NCI-H128 (cell line): Measurements from ENCODE around the gene CA10.

Source experiments
- DNase-seq: peaks from one replicate; lab custom pipeline; 2025; ENCODE audit not compliant: unreplicated experiment; lab: John Stamatoyannopoulos, UW

CA10 gene

DNA sequence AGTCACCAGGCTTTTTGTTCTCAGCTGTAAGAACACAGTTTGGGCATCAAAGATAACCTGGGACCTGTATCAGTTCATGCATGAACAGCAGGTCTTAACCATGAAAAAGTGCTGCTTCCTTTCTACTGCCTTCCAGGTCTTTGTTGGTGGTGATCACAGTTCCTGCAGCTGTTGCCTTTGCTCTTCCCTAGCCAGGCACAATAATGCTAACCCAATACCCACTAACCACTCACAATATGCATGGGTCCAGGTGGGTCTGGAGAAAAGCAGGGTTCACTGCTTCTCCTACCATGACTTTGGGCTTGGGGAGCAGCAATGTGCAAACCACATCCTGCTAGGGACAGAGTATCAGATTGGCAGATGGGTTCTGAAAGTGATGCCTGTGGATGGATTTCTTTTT, 501.3 kb downstream of the CA10 start:
- no peak for DNase-seq

- no peak for DNase-seq
These were observed 504.6 kb downstream of the CA10 start for GRCh38 chr17:51653878-51654277.

DNA sequence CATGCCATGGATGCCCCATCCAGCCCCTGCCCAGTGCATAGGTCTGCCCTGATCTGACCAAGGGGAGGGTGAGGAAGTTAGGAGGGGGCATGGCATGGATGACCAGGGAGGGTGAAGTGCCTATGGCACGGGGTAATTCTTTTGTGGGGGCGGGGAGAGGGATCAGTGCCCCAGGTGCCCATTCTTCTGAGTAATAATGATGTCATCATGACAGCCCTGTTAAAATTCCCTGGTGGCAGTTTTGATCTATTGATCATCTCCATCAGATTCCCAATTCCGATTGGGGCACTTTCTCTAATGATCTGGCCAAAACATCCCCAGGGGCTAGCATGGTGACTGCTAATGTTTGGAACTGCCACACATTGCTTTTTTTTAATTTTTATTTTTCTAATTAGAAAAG, 506.0 kb downstream of the CA10 start:
- DNase-seq, result no peak

- no peak for DNase-seq
These were observed 506.8 kb downstream of the CA10 start for GRCh38 chr17:51651513-51652298.

DNA sequence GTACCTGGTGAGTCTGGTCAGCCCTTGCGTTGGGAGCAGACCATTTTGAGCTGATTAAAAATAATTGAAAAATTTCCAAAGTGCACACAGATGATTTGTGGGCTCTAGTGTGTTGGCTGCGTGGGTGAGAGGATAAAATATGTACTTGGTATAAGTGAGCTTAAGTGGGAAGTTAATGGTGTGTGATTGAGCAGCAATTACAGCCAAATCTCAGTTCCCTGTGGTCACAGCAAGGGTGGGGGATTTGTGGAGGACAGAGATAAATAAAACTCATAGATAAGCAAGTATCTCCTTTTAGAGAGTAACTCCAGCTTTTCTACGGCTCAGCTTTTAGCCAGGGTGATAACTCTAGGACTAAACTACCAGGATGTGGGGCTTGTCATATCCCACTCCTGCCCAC, 507.7 kb downstream of the CA10 start:
- no peak for DNase-seq

DNA sequence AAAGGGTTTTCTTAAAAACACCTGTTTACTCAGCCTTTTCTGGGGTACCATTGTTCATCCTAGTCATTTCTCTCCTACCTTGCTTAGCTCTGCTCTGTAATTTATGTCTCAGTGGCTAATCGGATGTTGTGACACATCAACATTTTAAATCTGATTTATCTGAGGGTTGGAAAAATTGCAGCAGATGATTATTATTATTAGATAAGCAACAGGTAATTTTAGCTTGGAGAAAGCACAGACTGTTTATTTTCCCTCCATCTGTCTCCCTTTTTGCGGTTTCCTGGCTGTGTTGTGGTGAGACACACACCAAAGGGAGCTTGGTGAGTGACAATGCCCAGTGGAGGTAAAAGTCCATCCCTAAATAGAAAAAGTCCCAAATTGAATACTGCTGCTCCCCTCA, 508.3 kb downstream of the CA10 start:
- DNase-seq, result no peak

- DNase-seq, result no peak
These were observed 510.7 kb downstream of the CA10 start for GRCh38 chr17:51647826-51648225.

GRCh38 chr17:51647067-51647466, 511.4 kb downstream of the CA10 start:
- no peak for DNase-seq

DNA sequence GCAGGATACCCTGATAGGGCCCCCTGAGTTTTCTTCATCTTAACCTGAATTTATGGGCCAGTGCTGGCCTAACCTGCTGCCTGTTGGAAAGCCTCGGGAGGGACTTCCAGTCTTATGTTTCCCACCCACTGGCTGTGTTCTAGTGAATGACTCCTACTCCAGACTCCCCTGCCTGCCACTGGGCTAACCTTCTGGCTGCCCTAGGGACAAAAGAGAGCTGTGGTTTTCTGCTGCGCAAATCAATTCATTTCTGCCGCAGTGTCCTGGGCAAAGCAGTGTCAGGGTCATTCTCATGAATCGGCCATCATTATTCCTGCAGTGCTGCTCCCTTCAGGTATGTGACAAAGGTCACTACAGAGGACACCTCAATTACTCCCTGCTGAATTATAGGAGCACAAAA, 512.0 kb downstream of the CA10 start:
- DNase-seq, result no peak

- no peak for DNase-seq
These were observed 513.5 kb downstream of the CA10 start for GRCh38 chr17:51645056-51645455.

GRCh38 chr17:51643702-51644490, 514.6 kb downstream of the CA10 start:
- DNase-seq, result no peak

DNA sequence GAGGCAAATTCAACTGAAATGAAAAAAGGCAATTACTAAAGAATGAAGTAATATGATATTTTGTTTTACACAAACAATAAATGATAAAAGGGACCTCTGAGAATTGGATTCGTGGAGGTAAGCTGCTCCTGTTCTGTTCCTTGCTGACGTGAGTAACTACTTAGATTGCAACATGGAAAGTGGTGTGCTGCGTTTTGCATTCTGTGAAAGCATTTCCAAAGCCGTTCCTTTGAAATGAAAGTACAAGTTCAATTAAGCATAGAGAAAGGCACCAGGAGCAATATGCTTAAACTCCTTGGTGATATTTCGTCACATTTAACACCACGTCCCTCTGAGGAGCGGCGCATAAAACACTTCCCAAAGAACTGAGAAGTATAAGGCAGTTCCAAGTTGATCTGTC, 516.5 kb downstream of the CA10 start:
- no peak for DNase-seq

DNA sequence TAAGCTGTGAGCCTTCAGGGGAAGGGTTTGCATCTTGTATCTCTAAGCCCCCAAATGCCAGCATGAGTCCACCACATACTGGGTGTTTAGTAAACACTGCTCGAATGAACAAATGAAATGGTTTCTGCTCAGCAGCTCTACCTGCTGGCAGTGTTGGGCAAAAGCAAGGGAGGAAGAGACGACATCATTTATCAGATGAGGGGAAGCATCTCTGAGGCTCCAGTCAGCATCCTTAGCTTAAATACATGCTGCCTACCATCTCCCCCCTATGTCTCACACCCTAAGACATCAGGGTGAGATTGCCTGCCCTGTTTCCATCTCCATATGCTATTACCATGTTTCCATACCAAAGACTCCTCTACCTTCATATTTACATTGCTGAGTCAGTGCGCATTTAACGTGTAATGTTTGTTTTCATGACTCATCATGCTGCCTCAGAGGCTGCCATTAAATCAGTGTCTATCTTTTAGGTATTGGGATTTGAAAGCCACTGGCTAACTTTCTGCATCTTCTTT, 518.3 kb downstream of the CA10 start:
- DNase-seq, result no peak

GRCh38 chr17:51638971-51639370, 519.5 kb downstream of the CA10 start:
- no peak for DNase-seq

- no peak for DNase-seq
These were observed 522.2 kb downstream of the CA10 start for GRCh38 chr17:51636291-51636690.

DNA sequence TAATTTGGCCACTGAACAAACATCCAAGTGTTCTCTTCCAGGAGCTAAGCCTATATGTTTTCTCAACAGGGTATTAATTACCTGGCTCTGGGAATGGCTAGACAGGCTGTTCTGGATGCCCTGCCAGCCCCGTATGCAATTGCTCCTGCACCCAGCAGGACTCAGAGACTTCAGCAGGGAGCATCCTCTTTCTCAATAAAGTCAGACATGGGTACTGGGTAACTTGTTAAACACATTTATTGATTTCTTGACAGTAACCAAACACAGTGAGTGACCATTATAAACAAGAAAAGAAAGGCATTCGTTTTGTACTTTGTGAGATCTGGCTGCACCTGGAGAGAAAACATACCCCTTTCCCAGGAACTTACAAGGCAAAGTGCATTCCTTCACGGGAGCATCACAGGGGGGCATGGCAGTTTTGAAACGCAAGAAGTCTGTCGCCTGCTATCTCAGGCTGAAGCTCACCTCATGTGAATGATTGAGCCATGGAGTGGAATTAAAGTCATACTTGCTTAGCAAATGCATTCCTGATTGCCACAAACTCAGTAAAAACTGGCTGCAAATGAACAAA, 528.3 kb downstream of the CA10 start:
- no peak for DNase-seq

DNA sequence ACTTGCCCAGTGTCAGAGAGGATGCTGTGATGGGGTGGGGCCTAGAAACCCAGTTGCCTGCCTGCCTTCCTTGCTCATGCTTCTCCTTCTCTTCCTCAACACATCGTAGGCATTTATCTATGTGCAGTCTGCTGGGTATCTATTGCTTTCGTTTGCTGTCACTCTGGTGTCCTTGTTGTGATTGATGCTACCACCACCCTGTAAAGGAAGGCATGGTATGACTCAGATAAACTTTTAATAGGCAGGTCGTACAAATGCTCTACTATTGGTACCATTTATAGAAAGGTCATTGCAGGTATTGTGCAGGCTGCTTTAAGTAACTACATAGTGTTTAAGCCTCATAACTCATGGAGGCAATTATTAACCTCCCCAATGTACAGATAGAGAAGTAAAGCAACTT, 529.3 kb downstream of the CA10 start:
- DNase-seq, result no peak

DNA sequence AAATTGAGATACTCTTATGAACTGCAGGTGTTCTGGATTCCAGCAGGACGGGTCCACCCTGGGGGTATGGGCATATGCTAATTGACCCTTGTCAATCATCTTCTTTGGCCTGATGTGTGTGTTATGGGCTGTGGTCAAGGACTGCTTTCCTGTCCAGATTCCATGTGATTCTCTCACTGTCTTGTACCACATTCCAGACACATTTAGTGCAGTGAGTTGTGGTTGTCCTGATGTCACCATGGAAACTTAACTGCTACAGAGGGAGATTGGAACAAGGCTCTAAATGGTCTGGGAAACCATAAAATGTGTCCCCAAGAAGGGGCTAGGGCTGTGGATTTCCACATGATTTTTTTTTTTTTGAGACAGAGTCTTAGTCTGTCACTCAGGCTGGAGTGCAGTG, 530.7 kb downstream of the CA10 start:
- no peak for DNase-seq

GRCh38 chr17:51618476-51618875, 540.0 kb downstream of the CA10 start:
- DNase-seq, result no peak

DNA sequence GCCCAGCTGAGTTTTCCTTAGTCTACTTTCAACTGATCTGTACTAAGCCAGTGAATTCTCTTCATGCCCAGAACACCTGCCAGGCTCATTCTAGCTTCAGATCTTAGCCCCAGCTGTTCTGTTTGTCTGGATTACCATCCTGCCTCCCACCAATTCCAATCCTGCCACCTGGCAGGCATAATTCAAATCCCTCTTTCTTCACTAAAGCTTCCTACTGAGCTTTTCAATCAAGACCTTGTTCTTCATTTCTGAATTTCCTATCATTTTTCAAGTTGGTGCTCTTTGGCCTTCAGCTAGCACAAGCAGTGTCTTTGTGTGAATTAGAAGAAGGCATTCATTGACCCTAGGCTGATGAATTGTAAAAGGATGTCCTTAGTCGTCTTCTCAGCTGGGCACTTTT, 540.5 kb downstream of the CA10 start:
- no peak for DNase-seq

- DNase-seq, result no peak
These were observed 545.3 kb downstream of the CA10 start for GRCh38 chr17:51613255-51613654.

DNA sequence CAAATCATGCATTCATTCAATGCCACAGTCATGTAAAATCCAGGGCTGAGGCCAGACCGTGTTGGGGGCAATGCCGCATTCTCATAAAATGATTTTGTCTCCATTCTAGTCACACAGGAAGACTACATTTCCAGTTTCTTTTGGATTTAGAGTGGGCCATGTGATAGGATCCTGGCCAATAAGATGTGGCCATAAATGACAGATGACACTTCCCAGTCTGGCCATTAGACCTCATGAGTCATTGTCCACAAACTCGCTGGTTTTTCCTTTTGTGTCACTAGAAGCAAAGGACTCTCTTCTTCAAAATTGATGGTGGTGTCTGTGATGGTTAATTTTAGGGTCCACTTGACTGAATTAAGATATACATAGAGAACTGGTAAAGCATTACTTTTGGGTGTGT, 545.8 kb downstream of the CA10 start:
- DNase-seq, result no peak
